WTC11 (cell line): Measurements from ENCODE around the gene MAST1.

Experiments
- ATF1 ChIP-seq: sonication (generic); formaldehyde crosslinking; IDR thresholded peaks from 2 replicates; pipeline ENCODE4 v1.8.1; 2023; ENCODE audit warnings: mild to moderate bottlenecking, moderate library complexity, missing genetic modification reagents
- ATF2 ChIP-seq: sonication (generic); formaldehyde crosslinking; IDR thresholded peaks from 2 replicates; pipeline ENCODE4 v1.8.1; 2022; ENCODE audit warnings: low read depth, missing genetic modification reagents, borderline replicate concordance
- ATF3 ChIP-seq: sonication (generic); formaldehyde crosslinking; conservative IDR thresholded peaks from 2 replicates; pipeline ENCODE4 v1.8.1; 2022; ENCODE audit warnings: mild to moderate bottlenecking, missing genetic modification reagents
- CREB1 ChIP-seq: sonication (generic); formaldehyde crosslinking; IDR thresholded peaks from 2 replicates; pipeline ENCODE4 v1.8.0; 2023; ENCODE audit warnings: mild to moderate bottlenecking, missing genetic modification reagents
- CTCF ChIP-seq: fragments of 200-600 bp; IDR thresholded peaks from 2 replicates; pipeline ENCODE4 v1.8.0; 2022; ENCODE audit warnings: antibody characterized with exemption
- HMGXB4 ChIP-seq: sonication (generic); formaldehyde crosslinking; IDR thresholded peaks from 2 replicates; pipeline ENCODE4 v1.8.1; 2023; ENCODE audit warnings: mild to moderate bottlenecking, moderate library complexity, missing genetic modification reagents
- MAX ChIP-seq: sonication (generic); formaldehyde crosslinking; IDR thresholded peaks from 2 replicates; pipeline ENCODE4 v1.8.0; 2022; ENCODE audit warnings: mild to moderate bottlenecking, missing genetic modification reagents
- TCF7 ChIP-seq: sonication (generic); formaldehyde crosslinking; IDR thresholded peaks from 2 replicates; pipeline ENCODE4 v1.8.0; 2022; ENCODE audit warnings: mild to moderate bottlenecking, low read depth, missing genetic modification reagents, moderate library complexity
- TP53 ChIP-seq: sonication (generic); formaldehyde crosslinking; IDR thresholded peaks from 2 replicates; pipeline ENCODE4 v1.8.1; 2023; ENCODE audit warnings: mild to moderate bottlenecking, missing genetic modification reagents
- USF1 ChIP-seq: sonication (generic); formaldehyde crosslinking; IDR thresholded peaks from 2 replicates; pipeline ENCODE4 v1.8.0; 2022; ENCODE audit warnings: mild to moderate bottlenecking, missing genetic modification reagents
- USF2 ChIP-seq: sonication (generic); formaldehyde crosslinking; IDR thresholded peaks from 2 replicates; pipeline ENCODE4 v1.8.1; 2023; ENCODE audit warnings: mild to moderate bottlenecking, missing genetic modification reagents, moderate library complexity
- ZBTB21 ChIP-seq: sonication (generic); formaldehyde crosslinking; IDR thresholded peaks from 2 replicates; pipeline ENCODE4 v1.8.1; 2023; ENCODE audit warnings: mild to moderate bottlenecking, missing genetic modification reagents, borderline replicate concordance
- ZNF532 ChIP-seq: fragments of 250-450 bp; sonication (Bioruptor Pico); IDR thresholded peaks from 2 replicates; pipeline ENCODE4 v1.9.0; 2021; ENCODE audit warnings: mild to moderate bottlenecking, borderline replicate concordance

- no peak for TF ChIP-seq CTCF
- no peak for TF ChIP-seq USF2 (CRISPR knock-in tag)
- no peak for TF ChIP-seq TCF7 (CRISPR knock-in tag)
- no peak for TF ChIP-seq TP53 (CRISPR knock-in tag)
- TF ChIP-seq HMGXB4 (CRISPR knock-in tag): no peak
- TF ChIP-seq CREB1: no peak
- TF ChIP-seq ATF1 (CRISPR knock-in tag): no peak
- TF ChIP-seq ZBTB21 (CRISPR knock-in tag): no peak
- no peak for TF ChIP-seq ATF2 (CRISPR knock-in tag)
- no peak for TF ChIP-seq MAX (CRISPR knock-in tag)
- TF ChIP-seq ZNF532: no peak
- no peak for TF ChIP-seq USF1 (CRISPR knock-in tag)
- TF ChIP-seq ATF3: no peak
Observed at GRCh38 chr19:12872255-12872654, 33.9 kb downstream of the MAST1 start.
